Osteoblast (primary cell): ENCODE data around the gene TGM2. TPM values are rescaled to one million over a fixed set of nuclear protein-coding genes. Genes with fewer than 3 reads are reported as not detected.

Experiments used
- DNase-seq: peaks from one replicate; pipeline ENCODE4 v3.0.0; 2011; ENCODE audit warnings: low spot score, mixed read lengths; ENCODE audit not compliant: insufficient read length; ENCODE audit errors: missing footprints
- H2AFZ ChIP-seq: 2 replicates; pipeline ENCODE4 v1.6.0; 2011; ENCODE audit warnings: mild to moderate bottlenecking, low read length
- H3K27ac ChIP-seq: 2 replicates; pipeline ENCODE4 v1.5.1; 2011; ENCODE audit warnings: mild to moderate bottlenecking, low read depth, low read length, moderate library complexity
- H3K27me3 ChIP-seq: 2 replicates; pipeline ENCODE4 v1.6.0; 2012; ENCODE audit warnings: mild to moderate bottlenecking, control low read depth, inconsistent platforms, low read length, moderate library complexity; ENCODE audit not compliant: insufficient read depth
- H3K36me3 ChIP-seq: 2 replicates; pipeline ENCODE4 v1.5.1; 2011; ENCODE audit warnings: mild to moderate bottlenecking, low read length, control low read depth, moderate library complexity; ENCODE audit not compliant: insufficient read depth
- H3K4me1 ChIP-seq: 2 replicates; pipeline ENCODE4 v1.5.1; 2011; ENCODE audit warnings: mild to moderate bottlenecking, low read length, control low read depth, moderate library complexity; ENCODE audit not compliant: insufficient read depth
- H3K4me2 ChIP-seq: 2 replicates; pipeline ENCODE4 v1.6.0; 2011; ENCODE audit warnings: mild to moderate bottlenecking, low read length; ENCODE audit not compliant: insufficient read depth
- H3K4me3 ChIP-seq: fragments of 200-600 bp; sonication (generic); 3 replicates; pipeline ENCODE4 v1.5.1; 2012; ENCODE audit warnings: mild to moderate bottlenecking, low read length, inconsistent platforms; ENCODE audit not compliant: insufficient read depth
- H3K79me2 ChIP-seq: 2 replicates; pipeline ENCODE4 v1.6.0; 2012; ENCODE audit warnings: mild to moderate bottlenecking, low read length, control low read depth, inconsistent platforms; ENCODE audit not compliant: insufficient read depth
- H3K9me3 ChIP-seq: 2 replicates; pipeline ENCODE4 v1.5.1; 2011; ENCODE audit warnings: low read depth, low read length, control low read depth
- H4K20me1 ChIP-seq: 2 replicates; pipeline ENCODE4 v1.6.0; 2012; ENCODE audit warnings: mild to moderate bottlenecking, low read length, control low read depth; ENCODE audit not compliant: insufficient read depth
- total RNA-seq: library from RNA; depleted of rRNA; stranded (reverse); fragments of >200 nt; gene quantifications from 2 replicates; pipeline ENCODE4 v1.2.3, GENCODE V29; 2012
- TF ChIP-seq, protein P1 (sequence below): IDR thresholded peaks from 2 replicates; pipeline ENCODE4 v1.5.1; 2011; ENCODE audit warnings: mild to moderate bottlenecking, low read depth, low read length, moderate library complexity; ENCODE audit errors: extremely low read depth

Gene TGM2
- 78.2 and 137 TPM in 2 replicates for total RNA-seq

DNA sequence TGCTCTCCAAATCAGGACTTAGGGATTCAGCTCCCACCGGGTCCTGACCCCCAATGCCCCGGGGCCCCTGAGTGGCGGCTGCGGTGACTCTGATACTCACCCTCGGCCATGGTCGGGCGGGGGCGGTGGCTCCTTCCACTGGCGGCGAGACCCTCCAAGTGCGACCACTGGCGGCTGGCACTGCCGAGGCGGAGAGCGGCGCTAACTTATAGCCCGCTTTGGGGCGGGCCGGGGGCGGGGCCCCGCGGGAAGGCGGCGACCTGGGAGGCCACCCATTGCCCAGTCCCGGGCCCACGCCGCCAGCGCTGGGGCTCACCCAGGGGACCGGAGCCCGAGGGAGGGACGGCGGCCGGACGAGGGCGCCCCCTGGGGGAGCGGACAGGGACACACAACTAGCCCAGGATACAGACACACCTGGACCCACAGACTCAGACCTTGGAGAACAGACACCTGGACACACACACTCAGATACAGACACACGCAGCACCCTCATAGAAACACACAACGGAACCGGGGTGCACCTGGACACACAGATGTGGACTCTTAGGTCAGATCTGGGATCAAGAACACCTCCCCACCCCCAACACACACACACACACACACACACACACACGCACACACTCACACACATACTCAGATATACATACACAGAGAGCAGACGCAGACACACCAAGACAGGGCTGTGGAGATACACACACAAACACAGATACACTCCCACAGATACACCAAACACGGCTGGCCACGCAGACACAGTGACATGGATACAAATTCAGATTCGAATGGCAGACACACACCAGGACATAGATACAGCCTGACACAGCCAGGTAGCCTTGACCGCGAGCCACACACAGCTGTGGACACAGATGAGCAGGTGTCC is at the start of gene TGM2:
TSS of gene TGM2 (minus strand) at position 182 of the 877 bp plus-strand sequence. CDS start at position 110, 72 bp downstream.
- DNase-seq, result peak; percentile 93
- Histone ChIP-seq H3K4me1 (peaks cover 63% of the 10 kb centered on the region), H4K20me1 (peaks cover 7% of the 10 kb centered on the region), H3K79me2 (peaks cover 29% of the 10 kb centered on the region), H3K4me2 (peak within 1 kb of the TSS; percentile 96), H2AFZ (no peak within 1 kb of the TSS), H3K27ac (peak within 1 kb of the TSS; percentile 92), H3K27me3 (no peaks in the 10 kb centered on the region), H3K4me3 (peak within 1 kb of the TSS; percentile 77), H3K9me3 (no peaks in the 10 kb centered on the region), H3K36me3 (peaks cover 21% of the 10 kb centered on the region)
- TF ChIP-seq, protein P1, sequence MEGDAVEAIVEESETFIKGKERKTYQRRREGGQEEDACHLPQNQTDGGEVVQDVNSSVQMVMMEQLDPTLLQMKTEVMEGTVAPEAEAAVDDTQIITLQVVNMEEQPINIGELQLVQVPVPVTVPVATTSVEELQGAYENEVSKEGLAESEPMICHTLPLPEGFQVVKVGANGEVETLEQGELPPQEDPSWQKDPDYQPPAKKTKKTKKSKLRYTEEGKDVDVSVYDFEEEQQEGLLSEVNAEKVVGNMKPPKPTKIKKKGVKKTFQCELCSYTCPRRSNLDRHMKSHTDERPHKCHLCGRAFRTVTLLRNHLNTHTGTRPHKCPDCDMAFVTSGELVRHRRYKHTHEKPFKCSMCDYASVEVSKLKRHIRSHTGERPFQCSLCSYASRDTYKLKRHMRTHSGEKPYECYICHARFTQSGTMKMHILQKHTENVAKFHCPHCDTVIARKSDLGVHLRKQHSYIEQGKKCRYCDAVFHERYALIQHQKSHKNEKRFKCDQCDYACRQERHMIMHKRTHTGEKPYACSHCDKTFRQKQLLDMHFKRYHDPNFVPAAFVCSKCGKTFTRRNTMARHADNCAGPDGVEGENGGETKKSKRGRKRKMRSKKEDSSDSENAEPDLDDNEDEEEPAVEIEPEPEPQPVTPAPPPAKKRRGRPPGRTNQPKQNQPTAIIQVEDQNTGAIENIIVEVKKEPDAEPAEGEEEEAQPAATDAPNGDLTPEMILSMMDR, result peak; percentile 65

DNA sequence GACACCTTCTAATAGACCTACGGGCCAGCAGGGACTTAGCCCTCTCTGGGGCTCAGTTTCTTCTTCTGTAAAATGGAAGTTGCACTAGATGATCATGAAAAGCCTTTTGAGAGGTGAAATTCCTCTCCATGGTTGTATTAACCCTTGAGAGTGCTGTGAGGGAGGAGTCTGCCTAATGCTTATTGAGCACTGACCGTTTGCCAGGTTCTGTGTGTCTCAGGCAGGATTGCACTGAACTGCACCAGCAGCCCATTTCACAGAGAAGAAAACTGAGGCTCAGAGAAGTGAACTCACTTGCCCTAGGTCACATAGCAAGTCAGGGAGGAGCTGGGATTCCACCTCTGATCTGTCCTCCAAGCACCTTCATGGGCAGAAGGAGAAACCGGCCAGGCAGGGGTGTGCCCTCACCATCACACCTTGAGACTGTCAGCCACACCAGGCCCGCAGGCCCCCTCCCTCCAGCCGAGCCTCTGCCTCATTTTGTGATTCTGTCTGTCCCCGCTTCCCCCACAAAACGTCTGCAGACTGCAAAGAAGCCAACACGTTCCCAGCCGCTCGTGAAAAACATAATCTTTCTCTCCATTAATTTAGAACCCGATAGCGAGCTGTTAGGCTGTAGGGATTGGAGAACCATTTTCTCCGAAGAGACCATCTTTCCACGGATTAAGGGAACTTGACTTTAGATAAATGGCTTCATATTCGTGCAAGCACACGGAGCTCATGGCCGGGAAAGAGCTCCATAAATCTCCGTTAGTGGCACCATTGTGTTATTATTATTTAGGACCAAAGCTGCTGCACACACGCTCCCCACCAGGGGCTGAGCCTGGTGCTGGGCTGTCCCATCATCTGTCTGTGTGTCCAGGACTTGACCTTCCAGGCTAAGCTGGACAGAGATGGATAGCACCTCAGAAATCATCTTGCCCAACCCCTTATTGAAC is 49.5 kb upstream of the TGM2 start:
- Histone ChIP-seq H3K27ac (no peak overlapping the region), H3K27me3 (no peaks in the 10 kb centered on the region)

DNA sequence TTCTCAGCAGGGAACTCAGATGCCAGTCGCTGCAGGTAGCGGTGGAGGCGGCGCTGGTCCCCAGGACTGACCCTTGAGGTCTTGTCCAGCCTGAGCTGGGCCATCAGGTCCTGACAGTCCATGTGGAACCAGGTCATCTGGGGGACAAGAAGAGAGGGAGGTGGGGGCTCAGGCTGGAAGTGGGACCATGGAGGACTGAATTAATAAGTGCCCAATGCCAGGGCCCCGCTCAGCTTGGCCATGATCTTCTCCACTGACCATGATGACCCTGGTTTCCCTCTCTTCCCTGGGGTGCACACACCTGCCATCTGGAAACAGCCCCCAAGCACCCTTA is 48.5 kb upstream of the TGM2 start:
- no peaks in the 10 kb centered on the region for H3K79me2 ChIP-seq
- H3K4me3 ChIP-seq, result no peak overlapping the region
- no peak overlapping the region for H3K27ac ChIP-seq
- peaks cover 36% of the 10 kb centered on the region for H3K4me1 ChIP-seq
- DNase-seq, result peak; percentile 73
- no peaks in the 10 kb centered on the region for H3K36me3 ChIP-seq
- H4K20me1 ChIP-seq, result no peaks in the 10 kb centered on the region
- no peaks in the 10 kb centered on the region for H3K27me3 ChIP-seq
- TF ChIP-seq, protein P1, result no peak
- no peak overlapping the region for H2AFZ ChIP-seq
- H3K9me3 ChIP-seq, result no peaks in the 10 kb centered on the region
- no peak overlapping the region for H3K4me2 ChIP-seq

More for the DNA sequence above, 49.5 kb upstream of the TGM2 start:
- H3K79me2 ChIP-seq, result no peaks in the 10 kb centered on the region
- DNase-seq, result peak; percentile 51
- H2AFZ ChIP-seq, result no peak overlapping the region
- no peak overlapping the region for H3K4me2 ChIP-seq
- no peaks in the 10 kb centered on the region for H3K9me3 ChIP-seq
- TF ChIP-seq, protein P1, result no peak
- no peak overlapping the region for H3K4me3 ChIP-seq
- peaks cover 37% of the 10 kb centered on the region for H3K4me1 ChIP-seq
- H4K20me1 ChIP-seq, result no peaks in the 10 kb centered on the region
- H3K36me3 ChIP-seq, result no peaks in the 10 kb centered on the region
